ENCODE measurements around the gene GSN. TPM values are rescaled to one million over a fixed set of nuclear protein-coding genes. Genes with fewer than 3 reads are reported as not detected.

Gene GSN
- polyA plus RNA-seq, 1 donor from 2014 or later: 69.4 TPM

DNA sequence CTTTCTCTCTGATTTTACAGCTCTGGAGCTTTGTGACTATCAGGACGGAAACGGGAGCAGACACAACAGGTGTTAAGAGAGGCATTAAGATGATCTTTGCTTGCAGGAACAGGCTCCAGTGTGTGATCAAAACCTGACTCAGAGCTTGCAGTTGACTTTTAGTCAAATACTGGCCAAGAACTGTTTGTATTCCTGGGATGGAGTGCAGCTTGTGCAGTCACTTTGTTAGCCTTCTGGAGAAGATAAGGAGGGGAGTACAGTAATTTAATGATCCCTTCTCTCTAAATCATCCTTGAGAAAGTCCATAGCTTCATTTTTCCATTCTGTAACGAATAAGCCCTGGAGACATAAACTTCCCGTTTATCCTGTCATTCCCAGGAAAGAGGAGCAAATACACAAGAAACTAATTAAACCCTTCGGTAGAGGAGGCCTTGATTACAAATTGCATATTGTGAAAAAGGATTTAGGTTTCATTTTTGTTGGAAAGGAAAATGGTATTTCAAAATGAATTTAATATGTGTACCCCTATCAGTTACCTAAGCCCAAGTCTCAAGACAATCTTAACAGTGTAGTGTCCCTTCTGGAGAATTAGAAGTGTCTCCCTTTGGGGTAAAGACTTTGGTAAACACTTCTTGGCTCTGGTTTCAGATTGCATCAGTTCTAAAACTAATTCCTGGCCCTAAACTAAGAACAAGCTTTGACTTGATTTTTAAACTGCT is 105.2 kb downstream of the GSN start:
- peaks cover 8 to 17% (median 10%) of the 10 kb centered on the region in 3 donors for H3K4me1 Mint-ChIP-seq
- peaks cover 4% of the 10 kb centered on the region for H3K36me3 Mint-ChIP-seq
- peaks cover 0 to 6% (median 5%) of the 10 kb centered on the region in 3 donors for H3K9me3 Mint-ChIP-seq
- peak overlapping the region in 1 of 4 donors; percentile 84 for H3K4me3 Mint-ChIP-seq
- H3K27ac Mint-ChIP-seq: peak overlapping the region in 1 of 3 donors; percentile 74
- no peaks in the 10 kb centered on the region for H3K27me3 Mint-ChIP-seq

DNA sequence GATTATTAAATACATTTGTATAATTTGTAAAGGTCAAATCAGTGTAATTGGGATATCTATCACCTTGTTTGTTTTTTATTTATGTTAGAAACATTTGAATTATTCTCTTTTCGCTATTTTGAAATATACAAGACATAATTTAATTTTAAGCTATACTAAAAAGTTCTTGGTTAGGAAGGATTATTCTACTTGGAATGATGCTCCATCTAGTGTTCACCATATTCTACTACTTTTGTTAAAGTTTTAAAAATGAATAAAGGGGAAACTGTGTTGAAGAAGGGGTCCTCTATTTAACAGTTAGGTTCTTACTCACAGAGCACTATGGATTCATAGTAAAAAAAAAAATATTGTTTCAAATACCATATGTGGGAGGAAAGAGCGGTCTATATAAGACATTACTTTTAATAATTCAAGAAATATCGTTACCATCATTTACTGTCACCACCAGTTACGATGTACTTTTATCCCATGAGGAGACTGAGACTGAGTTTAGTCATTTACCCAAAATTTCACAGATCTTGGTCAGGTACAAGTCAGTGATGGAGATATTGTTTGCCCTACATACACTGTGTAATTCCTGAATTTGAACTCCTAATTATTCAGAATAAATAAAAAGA is 108.4 kb downstream of the GSN start:
- H3K4me1 Mint-ChIP-seq: peaks cover 0 to 4% (median 2%) of the 10 kb centered on the region in 3 donors

DNA sequence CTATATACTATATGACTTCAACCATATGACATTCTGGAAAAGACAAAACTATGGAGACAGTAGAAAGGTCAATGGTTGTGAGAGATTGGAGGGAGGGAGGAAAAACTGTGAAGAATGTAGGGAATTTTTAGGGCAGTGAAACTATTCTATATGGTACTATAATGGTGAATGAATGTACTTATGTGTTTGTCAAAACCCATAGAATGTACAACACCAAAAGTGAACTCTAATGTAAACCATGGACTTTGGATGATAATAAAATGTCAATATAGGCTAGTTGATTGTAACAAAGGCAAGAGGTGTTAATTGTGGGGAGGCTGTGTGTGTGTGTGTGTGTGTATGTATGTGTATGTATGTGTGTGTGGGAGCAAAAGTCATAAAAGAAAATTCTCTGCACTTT is 112.9 kb downstream of the GSN start:
- H3K9me3 Mint-ChIP-seq: peaks cover 0 to 5% (median 3%) of the 10 kb centered on the region in 3 donors
- no peak overlapping the region for H3K27ac Mint-ChIP-seq
- no peaks in the 10 kb centered on the region for H3K4me1 Mint-ChIP-seq
- peaks cover 4% of the 10 kb centered on the region for H3K36me3 Mint-ChIP-seq
- no peak overlapping the region for H3K4me3 Mint-ChIP-seq
- H3K27me3 Mint-ChIP-seq: peaks cover 2% of the 10 kb centered on the region

More for the DNA sequence above, 108.4 kb downstream of the GSN start:
- Mint-ChIP-seq H3K4me3 (no peak overlapping the region), H3K9me3 (peaks cover 0 to 5% (median 3%) of the 10 kb centered on the region in 3 donors), H3K36me3 (peaks cover 4% of the 10 kb centered on the region), H3K27ac (no peak overlapping the region), H3K27me3 (no peaks in the 10 kb centered on the region)

Other genes starting within 250 kb of the GSN start
- gene C5, start 217.9 kb upstream of the GSN start, polyA plus RNA-seq: 0.99 TPM
- gene CNTRL, start 193.2 kb upstream of the GSN start, polyA plus RNA-seq: 30.4 TPM
- 35.7 TPM for gene RAB14, start 66.3 kb upstream of the GSN start, polyA plus RNA-seq
- gene STOM, start 102.1 kb downstream of the GSN start, polyA plus RNA-seq: 17.2 TPM
- gene GGTA1, start 231.7 kb downstream of the GSN start, polyA plus RNA-seq: not detected